T-helper 1 cell treated with Interleukin-12 subunit alpha and Interleukin-12 subunit beta and Interleukin-4 antibody, amounts not matched to agents 30 ng/mL and 1 ng/mL, for 36 hours (primary cell): Measurements from ENCODE around the gene OXSR1. TPM values are rescaled to one million over a fixed set of nuclear protein-coding genes. Genes with fewer than 3 reads are reported as not detected.

Experiments
- intact Hi-C: fragments of 100-400 bp; cut with micrococcal nuclease; formaldehyde crosslinking; loops from one replicate; pipeline ENCODE4 v1.15.1; 2024
- total RNA-seq: library from RNA; stranded (reverse); gene quantifications from 2 replicates; pipeline ENCODE4 v1.2.3, GENCODE V29; 2022

OXSR1 gene
- total RNA-seq, 1 donor from 2014 or later: 50.7 TPM

DNA sequence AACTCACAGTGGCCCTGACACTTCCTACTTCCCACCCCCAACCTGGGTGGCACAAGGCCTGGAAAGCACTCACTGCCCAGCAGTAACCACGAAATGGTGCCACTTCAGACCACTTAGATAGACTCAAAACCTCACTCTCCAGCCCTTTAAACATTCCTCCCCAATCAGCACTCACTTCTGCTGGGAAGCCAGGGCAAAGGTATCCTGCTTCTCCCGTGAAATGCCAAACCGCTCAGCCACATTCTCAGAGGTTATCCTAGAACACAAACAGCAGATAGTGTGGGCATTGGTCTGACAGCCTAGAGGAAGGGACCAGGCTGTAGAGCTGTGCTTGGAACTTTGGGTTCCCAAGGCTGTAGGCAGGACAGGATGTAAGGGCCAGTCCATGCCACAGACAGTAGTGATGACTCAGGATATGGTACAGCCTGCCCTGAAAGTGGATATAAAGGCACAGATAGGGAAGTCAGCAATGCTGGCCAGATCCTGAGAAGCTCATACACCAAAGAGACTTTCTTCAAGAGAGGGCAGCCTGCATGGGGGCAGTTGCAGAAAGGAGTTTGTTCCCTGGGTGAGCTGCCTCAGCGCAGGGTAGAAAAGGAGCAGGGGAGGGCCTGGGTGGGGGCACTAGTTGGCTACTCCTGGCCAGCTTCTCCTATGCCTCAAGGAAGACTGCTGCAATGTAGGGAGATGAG is 37.6 kb upstream of the OXSR1 start:
- intact Hi-C loops: no loop called here

DNA sequence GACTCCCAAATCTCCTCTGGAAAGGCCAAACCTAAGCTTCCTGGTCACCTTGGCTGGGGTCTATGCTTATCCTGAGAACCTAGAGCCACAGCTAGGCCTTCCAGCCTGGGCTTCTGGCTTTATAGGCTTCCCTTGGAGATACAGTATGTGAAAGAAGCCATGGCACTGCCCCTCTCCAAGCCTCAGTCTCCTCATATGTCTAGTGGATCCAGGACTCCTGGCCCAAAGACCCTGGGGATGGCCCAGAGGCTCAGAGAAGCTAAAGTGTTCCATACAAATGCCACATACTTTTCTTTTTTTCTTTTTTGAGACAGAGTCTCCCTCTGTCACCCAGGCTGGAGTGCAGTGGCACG is 37.1 kb upstream of the OXSR1 start:
- intact Hi-C loops: no loop called here

DNA sequence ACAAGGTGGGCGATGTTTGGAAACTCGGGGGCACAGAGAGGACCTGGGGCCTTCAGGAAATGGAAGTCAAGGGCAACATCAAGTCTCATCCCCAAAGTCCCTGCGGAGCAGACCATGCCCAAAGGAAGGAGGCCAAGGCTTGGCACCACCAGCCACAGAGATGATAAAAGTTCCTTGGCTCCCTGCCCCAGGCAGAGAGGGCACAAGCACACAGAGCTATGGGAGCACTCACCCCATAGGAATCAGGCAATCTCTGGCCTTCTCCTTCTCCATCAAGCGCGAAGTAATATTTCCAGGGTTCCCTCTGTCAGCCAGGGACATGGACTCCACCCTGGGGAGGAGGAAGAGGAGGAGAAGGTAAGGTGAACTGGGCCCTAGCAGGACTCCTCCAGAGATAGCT is 36.3 kb upstream of the OXSR1 start:
- intact Hi-C loops: no loop called here

DNA sequence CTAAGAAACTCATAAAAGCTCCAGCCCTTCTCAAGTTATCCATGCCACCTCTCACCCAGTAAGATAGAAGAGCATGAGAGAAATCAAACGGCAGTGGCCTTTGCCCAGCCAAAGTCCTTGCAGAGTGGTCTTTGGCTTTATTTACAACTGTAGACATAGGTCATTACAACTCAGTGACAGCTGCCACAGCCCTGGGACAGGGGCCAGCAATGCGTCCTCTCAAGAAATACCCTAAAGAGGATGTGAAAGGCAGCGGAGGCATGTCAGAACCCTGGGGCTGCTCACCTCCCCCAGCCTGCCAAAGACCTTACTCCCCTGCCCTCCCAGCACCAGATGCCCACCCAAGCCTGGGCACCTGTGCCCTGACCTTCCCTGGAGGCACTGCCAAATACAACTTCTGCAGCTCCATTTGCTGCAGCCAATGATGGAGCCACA is 34.7 kb upstream of the OXSR1 start:
- intact Hi-C loops: no loop called here

DNA sequence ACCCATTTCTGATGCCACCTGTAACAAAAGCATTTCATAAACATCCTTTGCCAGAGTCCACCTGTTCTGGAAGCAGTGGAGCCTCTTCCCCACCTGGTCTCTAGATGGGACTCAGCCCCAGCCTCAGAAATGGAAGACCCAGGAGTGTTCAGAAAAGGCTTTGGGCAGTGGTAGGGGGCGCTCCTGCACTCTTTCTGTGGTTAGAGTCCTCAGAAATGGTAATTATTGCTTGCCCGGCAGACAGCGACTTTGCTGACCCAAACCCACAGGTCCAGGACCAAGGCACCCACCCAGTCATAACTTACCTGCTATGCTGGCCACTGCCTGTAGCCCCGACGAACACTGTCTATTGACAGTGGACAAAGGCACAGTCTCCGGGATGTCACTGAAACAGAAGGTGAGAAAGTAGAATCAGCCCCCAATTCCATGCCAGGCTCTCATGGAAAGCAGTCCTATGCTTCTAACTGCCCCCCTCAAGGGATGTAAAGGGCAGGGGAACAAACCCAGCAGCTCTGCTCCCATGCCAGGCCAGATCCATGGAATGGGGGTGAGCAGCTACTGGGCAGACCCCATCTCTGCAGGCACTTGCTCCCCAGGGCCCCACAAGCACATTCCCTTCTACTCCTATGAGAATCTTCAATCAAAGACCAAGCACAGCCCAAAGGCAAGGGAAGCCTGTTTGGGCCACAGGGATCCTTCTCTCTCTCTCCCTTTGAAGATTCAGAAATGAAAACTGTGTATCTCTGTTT is 33.5 kb upstream of the OXSR1 start:
- intact Hi-C loops: no loop called here

DNA sequence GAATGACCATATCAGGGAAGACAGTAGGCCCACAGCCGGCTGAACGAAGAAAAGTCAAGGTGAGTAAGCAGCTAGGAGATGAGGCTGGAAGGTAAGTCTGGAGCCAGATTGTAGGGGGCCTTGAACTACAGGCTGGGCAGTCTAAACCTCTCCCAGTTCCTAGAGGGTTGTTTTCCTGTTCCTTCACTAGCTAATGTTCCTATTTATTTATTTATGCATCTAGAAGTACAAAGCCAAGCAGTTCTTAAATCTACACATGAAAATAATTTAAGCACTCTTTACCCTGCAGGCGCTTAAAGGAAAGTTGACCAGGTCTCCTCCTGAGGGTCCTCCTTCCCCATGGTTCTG is 32.2 kb upstream of the OXSR1 start:
- intact Hi-C loops: no loop called here

DNA sequence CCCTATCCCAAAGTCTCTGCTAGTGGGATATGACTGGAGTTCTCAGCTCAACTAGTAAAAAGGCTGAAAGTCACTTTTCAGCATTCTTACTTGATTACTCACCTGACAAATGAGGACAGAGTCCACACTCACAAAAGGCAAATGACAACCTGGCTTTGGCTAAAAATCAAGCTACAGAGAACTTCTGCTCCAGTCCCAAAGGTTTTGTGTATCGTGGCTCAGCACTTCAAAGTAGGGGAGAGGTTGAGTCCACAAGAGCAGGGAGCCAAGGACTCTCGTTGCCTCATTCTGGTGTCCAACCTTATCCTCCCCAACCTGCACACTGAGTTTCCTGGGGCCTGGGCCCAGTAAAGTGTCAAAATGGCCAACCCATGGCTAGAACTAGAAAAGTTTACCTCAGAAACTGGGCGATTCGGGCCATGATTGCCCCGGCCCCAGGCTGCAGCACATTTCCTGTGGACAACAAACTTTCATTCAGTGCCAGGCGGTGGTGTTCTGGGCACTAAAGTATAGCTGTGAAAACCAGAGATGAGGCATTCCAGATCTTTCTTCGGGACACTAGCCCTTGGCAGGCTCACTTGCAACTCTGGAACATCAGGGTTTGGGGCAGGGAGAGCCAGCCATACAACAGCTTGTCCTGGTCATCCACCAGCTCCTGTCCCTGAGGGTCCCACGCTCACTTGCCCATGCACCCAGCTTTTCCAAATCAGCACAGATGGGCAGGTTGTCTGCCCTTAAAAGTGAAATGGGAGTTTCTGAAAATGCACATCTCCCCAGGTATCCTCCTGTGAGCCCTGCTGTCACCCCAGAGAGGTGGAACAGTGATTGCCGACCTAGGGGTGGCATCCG is 31.6 kb upstream of the OXSR1 start:
- intact Hi-C loops: no loop called here

DNA sequence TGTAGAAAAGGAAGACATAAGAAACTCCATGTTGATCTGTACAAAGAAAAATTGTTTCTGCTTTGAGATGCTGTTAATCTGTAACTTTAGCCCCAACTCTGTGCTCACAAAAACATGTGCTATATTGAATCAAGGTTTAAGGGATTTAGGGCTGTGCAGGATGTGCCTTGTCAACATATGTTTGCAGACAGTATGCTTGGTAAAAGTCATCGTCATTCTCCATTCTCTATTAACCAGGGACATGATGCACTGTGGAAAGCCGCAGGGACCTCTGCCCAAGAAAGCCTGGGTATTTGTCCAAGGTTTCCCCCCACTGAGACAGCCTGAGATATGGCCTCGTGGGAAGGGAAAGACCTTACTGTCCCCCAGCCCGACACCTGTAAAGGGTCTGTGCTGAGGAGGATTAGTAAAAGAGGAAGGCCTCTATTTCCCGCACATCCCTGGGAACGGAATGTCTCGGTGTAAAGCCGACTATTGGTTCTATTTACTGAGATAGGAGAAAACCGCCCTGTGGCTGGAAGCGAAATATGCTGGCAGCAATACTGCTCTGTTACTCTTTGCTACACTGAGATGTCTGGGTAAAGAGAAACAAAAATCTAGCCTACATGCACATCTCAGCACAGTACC is 30.7 kb upstream of the OXSR1 start:
- intact Hi-C loops: loop anchor here (1.0 to 5.0 kb wide), 4 partner anchors 123 to 1273 kb away; partner anchors contain the start of genes RPSA, SCN11A and WDR48

DNA sequence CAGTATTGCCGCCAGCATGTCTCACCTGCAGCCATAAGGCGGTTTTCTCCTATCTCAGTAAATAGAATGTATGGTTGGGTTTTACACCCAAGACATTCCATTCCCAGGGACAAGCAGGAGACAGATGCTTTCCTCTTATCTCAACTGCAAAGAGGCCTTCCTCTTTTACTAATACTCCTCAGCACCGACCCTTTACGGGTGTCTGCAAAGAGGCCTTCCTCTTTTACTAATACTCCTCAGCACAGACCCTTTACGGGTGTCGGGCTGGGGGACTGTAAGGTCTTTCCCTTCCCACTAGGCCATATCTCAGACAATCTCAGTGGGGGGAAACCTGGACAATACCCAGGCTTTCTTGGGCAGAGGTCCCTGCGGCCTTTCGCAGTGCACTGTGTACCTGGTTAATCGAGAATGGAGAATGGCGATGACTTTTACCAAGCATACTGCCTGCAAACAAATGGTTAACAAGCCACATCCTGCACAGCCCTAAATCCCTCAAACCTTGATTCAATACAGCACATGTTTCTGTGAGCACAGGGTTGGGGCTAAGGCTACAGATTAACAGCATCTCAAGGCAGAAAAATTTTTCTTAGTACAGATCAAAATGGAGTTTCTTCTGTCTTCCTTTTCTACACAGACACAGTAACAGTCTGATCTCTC is 29.6 kb upstream of the OXSR1 start:
- intact Hi-C loops: loop anchor here (1.0 to 5.0 kb wide), 6 partner anchors 122 to 1272 kb away; partner anchors contain the start of genes EPM2AIP1, GORASP1, MLH1 and RPSA

DNA sequence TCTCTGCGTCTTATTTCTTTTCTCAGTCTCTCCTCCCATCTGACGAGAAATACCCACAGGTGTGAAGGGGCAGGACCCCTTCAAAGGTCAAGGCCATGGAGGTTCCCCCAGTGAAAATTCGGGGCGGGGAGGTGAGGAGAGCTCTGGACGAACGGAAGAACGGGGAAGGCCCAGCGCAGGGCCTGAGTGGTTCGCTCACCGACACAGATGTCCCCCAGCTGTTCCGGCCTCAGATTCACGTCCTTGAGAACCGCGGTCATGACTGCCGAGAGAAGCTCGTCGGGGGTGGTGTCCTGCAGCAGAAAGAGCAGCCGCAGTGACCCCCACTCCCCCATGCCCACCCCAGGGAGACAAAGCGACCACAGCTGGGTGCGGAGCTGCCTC is 29.0 kb upstream of the OXSR1 start:
- intact Hi-C loops: loop anchor here (2.0 to 5.0 kb wide), 5 partner anchors 121 to 1271 kb away; partner anchors contain the start of genes EPM2AIP1, GORASP1, MLH1 and RPSA

DNA sequence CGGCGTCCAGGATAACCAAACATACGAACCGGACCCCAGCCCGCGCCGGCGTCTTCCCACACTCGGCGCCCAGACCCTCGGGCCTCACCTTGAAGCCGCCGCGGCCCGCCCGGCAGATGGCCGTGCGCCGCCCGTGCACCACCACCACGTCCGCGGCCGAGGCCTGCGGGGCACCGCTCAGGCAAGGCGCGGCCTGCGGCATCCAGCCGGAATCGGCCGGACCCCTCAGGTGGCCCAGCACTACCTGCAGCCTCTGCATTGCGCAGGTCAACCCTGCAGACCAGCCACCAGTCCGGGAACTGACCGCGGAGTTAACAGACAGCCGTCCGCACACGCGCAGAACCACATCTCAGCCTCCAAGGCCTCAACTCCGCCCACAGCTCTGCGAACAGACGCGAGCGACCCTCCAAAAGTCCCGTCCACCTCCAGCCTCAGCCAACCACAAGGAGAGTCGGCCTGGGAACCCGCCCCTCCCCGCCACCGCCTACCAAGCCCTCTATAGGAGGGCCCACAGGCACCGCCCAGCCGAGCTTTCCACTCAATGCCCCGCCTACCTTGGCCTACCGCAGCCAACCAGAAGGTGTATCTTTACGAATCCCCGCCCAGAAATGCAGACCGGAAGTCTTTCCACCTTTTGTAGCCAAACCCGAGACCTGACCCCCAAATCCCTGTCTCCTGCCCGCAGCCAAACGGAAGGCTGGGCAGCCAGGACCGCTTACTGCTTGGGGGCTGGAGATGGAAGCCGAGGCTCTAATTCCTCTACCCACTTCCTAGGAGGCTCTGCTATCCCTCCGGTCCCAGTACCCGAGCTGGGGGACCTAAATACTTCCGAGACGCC is 28.3 kb upstream of the OXSR1 start, which contains the start of gene ACAA1:
TSS of gene ACAA1 (minus strand) at position 351 of the 838 bp plus-strand sequence. CDS start at position 259, 92 bp downstream.
- intact Hi-C loops: loop anchor here (1.0 to 5.0 kb wide), 12 partner anchors 19 to 1270 kb away; partner anchors contain the start of genes ACVR2B, DLEC1, EPM2AIP1 and EXOG

DNA sequence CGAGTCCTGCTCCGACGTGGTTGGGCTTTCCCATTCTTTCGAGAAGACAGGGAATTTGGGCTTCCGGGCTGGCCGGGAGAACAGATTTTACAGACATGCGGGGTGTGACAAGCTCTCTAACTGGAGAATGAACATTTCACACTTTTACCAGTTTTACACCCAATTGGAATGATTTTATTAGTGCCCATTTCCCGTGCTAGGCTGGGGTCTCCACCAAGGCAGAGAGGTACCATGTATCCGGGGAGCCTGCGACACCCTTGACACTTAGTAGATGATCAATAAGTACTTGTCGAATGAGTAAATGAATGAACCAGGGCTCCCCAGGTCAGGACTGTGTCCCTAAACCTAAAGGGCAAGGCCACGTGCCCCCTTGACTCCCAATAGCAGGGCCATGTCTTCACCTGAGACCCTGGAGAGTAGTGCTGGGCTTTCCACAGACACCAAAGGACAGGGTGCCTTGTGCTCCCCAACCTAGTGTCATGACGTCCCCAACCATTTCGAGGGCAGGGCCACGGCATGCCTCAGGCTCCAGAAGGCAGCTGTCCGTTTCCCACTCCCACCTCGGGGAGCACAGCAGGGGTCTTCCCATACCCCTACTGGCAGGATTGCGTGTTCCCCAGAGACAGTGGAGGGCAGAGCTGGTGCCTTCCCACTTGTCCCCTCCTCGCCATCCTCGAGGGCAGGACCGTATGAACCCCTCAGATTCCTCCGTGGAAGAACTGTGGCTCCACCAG is 27.6 kb upstream of the OXSR1 start:
- intact Hi-C loops: loop anchor here (1.0 to 5.0 kb wide), 14 partner anchors 19 to 1270 kb away; partner anchors contain the start of genes ACVR2B, DLEC1, EPM2AIP1 and EXOG

DNA sequence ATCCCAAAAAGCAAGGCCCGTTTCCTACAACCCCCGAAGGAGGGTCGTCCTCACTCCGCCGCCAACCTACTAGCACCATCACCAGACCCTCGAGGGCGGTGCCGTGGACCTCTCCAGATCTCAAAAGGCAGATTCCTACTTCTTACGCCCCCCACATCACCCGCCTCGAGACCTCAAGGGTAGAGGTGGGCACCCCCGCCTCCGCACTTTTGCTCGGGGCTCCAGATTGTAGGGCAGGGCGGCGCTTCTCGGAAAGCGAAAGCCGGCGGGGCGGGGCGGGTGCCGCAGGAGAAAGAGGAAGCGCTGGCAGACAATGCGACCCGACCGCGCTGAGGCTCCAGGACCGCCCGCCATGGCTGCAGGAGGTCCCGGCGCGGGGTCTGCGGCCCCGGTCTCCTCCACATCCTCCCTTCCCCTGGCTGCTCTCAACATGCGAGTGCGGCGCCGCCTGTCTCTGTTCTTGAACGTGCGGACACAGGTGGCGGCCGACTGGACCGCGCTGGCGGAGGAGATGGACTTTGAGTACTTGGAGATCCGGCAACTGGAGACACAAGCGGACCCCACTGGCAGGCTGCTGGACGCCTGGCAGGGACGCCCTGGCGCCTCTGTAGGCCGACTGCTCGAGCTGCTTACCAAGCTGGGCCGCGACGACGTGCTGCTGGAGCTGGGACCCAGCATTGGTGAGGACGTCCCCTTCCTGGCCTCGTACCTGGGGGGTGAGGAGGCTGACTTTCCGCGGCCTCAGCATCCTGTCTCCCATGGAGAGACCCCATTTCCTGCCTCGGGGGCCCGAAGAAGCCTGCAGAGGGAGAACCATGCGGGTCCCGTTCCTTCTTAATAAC is 26.8 kb upstream of the OXSR1 start, which contains the start of gene MYD88:
TSS of gene MYD88 (plus strand) at position 313 of the 842 bp plus-strand sequence. CDS start at position 353, 40 bp downstream.
- intact Hi-C loops: loop anchor here (1.0 to 5.0 kb wide), 7 partner anchors 12 to 1269 kb away; partner anchors contain the start of genes RPSA, SCN11A and WDR48

DNA sequence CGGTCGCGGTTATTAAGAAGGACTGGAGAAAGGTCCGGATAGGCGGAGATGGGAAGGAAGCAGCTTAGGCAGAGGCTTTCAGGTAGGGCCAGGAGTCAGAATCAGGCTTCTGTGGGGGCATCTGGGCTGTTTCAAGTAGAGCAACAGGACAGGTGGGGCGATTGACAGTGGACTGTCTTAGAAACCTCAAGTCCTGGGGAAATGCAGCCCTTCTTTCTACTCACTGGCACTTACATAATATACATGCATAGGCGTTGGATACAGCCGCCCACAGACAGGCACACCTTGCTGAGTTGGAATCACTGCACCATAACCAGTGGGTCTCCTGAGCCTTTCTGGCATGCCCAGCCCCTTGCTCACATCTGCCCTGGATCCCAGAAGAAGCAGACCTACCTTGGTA is 26.1 kb upstream of the OXSR1 start:
- intact Hi-C loops: loop anchor here (1.0 to 5.0 kb wide), 5 partner anchors 11 to 1268 kb away; partner anchors contain the start of genes RPSA, SCN11A and WDR48

DNA sequence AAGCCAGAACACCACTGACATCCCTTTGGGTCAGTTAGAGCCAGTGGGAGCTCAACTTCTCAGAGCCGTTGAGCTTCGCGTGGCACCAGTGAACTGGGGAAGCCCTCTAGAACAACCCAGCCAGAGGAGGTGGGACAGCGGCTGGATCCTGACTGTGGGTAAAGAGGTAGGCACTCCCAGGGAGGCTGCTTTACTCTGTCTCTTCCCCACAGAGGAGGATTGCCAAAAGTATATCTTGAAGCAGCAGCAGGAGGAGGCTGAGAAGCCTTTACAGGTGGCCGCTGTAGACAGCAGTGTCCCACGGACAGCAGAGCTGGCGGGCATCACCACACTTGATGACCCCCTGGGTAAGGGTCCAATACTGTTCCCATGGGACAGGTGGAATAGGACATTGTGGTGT is 25.7 kb upstream of the OXSR1 start:
- intact Hi-C loops: loop anchor here (1.0 to 5.0 kb wide), 5 partner anchors 11 to 1268 kb away; partner anchors contain the start of genes RPSA, SCN11A and WDR48

DNA sequence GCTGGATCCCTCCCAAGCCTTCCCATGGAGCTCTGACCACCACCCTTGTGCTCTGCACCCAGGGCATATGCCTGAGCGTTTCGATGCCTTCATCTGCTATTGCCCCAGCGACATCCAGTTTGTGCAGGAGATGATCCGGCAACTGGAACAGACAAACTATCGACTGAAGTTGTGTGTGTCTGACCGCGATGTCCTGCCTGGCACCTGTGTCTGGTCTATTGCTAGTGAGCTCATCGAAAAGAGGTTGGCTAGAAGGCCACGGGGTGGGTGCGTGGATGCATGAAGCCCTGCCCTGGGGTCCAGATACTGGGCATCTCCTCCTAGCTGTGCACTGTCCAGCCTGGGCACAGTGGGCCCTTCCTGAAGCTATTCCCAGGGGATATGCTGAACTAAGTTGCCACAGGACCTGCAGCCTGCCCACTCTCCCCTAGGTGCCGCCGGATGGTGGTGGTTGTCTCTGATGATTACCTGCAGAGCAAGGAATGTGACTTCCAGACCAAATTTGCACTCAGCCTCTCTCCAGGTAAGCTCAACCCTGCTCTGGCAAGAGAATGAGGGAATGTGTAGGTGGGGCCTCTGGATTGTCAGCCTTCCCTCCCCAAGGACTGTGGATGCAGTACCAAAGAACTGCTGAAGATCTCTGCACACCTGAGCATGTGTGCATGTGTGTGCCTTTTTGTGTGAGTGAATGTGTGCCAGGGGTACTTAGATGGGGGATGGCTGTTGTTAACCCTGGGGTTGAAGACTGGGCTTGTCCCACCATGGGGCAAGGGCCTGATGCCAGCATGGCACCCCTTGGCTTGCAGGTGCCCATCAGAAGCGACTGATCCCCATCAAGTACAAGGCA is 24.8 kb upstream of the OXSR1 start:
- intact Hi-C loops: no loop called here
